ENCODE results near the gene NKX2-2.
"Not testable (repeated sequence)": the region's sequence is repeated elsewhere in the genome, so short reads cannot be mapped to it uniquely, and the experiment has no call there.

NKX2-2 gene

DNA sequence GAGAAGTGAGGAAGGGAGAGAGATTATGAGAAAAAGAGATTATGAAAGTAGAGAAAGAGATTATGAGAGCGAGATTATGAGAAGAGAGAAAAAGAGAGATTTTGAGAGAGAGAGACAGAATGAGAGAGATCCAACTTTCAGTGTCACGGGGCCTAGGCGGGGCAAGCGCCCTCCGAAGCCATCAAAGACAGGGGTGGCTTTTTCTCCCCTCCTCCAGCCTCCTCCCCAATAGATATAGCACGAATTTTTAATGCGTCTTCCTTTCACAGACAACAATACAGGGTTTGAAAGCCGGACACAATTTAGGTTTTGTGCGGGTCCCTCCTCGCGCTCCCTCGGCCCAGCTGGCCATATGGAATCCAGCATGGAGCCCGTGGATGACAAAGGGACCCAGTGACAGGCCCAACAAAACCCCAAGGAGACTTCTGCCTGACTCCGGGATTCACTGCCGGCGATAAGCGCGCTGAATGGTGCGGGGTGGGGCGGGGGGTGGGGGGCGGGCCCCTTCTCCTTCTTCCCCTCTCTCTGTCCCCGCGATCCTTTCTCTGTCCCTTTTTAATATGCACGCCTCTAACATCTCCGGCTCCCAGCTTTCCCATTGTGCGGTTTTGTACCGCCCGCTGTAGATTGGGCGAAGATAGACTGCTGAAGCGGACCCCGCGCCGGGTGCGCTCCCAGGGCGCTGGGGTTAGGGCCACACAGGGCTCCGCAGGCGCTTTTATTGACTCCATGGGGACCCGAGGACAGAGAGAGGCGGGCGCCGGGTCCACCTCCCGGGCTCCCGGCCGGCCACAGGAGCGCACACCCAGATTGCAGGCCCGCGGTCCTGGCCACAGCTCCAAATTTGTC lies 5.4 kb downstream of the NKX2-2 start:
- no peak for DNase-seq (ENCODE audit: low read depth, low spot score)

- no peak for DNase-seq (ENCODE audit: low read depth, low spot score)
Observed at GRCh38 chr20:21507400-21508229, 6.2 kb downstream of the NKX2-2 start.

- DNase-seq (ENCODE audit: low read depth, low spot score), result peak; percentile 37
Observed at GRCh38 chr20:21505810-21506530, 7.9 kb downstream of the NKX2-2 start.

- peak; percentile 65 for DNase-seq (ENCODE audit: low read depth, low spot score)
Observed at GRCh38 chr20:21505161-21505809, 8.6 kb downstream of the NKX2-2 start.

DNA sequence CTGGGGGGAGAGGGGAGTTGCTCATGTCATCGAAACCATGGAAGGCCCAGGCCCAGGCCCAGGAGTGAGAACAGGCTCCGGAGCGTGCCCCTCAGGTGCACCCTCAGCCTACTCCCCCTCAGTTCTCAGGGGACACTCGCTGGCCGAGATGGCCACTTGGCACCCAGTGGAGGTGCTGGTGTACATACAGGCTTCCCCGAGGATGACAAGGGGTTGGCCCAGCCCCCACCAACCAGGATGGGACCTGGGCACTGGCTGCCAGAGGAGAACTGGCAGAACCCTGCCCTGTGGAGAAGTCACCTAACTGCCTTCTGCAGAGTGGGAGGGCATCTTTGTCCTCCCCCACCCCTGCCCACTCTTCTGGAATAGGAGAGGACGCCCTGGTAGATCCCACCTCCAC lies 9.5 kb downstream of the NKX2-2 start:
- DNase-seq (ENCODE audit: low read depth, low spot score), result no peak

DNA sequence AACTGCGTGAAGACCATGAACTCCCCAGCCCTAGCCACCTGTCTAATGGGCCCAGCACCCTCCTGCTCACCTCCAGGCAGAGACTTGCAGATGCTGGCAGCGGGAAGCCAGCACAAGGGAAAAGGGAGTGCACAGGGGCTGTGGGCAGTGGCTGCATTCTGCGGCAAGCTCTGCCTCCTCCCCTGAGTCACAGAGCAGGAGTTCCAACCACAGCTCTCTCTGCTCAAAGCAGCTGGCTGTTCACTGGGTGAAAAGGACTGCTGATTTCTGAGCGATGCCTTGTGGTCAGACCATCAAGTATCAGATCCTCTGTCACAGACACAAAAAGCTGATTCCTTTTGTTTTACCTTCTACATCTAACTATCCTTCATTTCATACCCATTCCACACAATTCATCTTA lies 10.5 kb downstream of the NKX2-2 start:
- DNase-seq (ENCODE audit: low read depth, low spot score), result no peak

DNA sequence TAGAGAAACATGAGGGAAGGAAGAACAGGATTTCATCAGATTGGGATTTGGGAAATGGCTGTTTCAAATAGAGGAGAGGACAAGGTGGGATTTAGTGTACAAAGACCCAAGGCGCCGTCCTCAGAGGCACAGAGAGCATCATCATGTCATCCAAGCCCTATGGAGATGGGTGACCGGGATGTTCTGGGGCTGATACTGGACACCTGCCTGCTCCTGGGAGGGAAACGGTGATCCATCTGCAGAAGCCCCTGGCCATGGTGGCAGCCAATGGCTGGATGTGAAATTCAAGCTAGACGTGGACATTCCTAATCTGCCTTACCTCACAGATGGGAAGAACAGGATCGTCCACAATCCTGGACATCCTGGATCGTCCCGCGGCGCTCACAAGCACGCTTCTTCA lies 12.7 kb downstream of the NKX2-2 start:
- no peak for DNase-seq (ENCODE audit: low read depth, low spot score)

DNA sequence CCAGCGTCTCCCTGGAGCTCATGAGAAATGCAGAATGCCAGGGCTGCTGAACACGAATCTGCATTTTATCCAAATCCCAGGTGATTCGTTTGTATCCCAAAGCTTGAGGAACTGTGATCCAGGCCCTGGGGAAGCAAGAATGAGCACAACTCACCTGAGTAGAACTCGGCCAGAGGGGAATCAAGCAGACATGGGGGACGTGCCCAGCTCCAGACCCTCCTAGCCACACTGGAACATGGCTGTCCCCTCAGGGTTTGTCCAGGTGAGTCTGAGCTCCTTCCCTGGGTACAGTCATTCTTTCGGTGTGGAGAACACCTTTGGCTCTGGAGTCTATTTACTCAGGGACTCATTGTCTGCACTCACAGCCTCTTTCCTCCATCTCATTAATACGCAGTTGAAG lies 13.3 kb downstream of the NKX2-2 start:
- DNase-seq (ENCODE audit: low read depth, low spot score), result no peak

DNA sequence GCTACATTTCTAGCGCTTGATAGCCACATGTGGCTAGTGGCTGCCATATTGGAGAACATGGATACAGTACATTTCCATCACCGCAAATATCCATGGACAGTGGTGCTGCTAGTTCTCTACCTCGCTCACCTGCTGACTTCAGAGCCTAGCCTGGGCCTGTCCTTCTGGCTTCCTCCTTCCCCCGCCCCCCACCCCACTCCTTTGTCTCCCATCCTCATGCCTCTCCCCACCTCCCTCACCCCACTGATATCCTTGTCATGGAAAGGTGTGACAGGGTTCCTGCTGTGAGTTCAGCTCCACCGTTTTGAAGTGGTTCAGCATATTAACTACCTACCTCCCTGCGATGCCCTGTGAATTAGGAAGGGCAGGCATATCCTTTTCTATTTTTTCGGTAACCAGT lies 14.2 kb downstream of the NKX2-2 start:
- DNase-seq (ENCODE audit: low read depth, low spot score), result no peak

- DNase-seq (ENCODE audit: low read depth, low spot score), result no peak
Observed at GRCh38 chr20:21498635-21499034, 15.2 kb downstream of the NKX2-2 start.

- DNase-seq (ENCODE audit: low read depth, low spot score), result no peak
Observed at GRCh38 chr20:21498195-21498594, 15.7 kb downstream of the NKX2-2 start.

GRCh38 chr20:21496452-21496851 lies 17.4 kb downstream of the NKX2-2 start:
- no peak for DNase-seq (ENCODE audit: low read depth, low spot score)

DNA sequence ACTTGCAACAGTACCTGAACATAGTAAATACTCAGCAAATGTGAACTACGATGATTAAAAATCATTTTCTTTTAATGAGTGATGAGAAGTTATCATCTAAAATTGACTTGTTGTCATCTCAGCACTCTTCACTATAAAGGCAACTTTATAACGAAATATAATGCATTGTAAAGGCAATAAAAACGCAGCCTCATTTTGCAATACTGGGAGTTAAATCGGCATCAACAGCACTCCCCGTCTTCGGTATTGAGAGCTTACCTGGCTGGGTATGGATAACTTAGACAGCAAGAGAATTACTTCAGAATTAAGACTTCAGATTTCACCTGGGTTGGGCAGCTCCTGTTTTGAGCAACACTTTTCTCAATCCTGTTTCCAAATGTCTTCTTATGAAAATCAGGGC lies 20.8 kb downstream of the NKX2-2 start:
- no peak for DNase-seq (ENCODE audit: low read depth, low spot score)

DNA sequence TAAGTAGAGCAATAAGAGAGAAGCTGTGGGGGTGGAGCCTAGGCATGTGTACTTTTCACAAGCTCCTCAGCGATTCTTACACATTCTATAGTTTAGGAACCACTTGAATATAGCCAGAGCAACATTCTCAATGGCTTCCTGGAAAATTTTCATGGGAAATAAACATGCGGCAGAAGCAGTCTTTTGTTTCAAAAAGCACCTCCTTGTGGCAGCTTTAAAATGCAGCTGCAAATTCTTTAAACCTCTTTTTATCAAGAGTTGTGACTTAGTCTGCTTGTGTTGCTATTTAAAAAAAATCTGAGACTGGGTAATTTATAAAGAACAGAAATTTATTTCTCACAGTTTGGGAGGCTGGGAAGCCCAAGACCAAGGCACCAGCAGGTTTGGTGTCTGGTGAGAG lies 23.8 kb downstream of the NKX2-2 start:
- DNase-seq (ENCODE audit: low read depth, low spot score), result no peak

GRCh38 chr20:21480144-21480543 lies 33.7 kb downstream of the NKX2-2 start:
- DNase-seq (ENCODE audit: low read depth, low spot score), result not testable (repeated sequence)

- no peak for DNase-seq (ENCODE audit: low read depth, low spot score)
Observed at GRCh38 chr20:21465799-21466198, 48.1 kb downstream of the NKX2-2 start.

DNA sequence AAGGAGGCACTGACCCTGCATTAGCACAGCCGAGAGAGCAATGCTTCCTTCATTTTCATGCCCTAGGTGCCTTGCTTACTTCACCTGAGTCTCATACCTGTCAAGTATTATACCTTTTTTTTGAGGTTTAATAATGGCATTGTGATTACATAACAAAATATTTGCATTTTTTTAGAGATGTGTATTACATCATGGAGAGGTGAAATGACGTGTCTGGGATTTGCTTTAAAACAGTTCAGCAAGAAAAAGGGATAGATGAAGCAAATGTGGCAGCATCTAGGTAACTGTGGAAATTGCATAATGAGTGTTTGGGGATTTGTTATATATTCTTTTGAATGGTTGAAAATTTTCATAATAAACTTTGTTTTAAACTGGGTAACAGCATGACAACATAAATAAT lies 48.9 kb downstream of the NKX2-2 start:
- DNase-seq (ENCODE audit: low read depth, low spot score), result no peak
